Neuronal stem cell (in vitro differentiated cells): Measurements from ENCODE around the gene RHOBTB3.

Experiments used
- DNase-seq: peaks from one replicate; pipeline ENCODE4 v3.0.0-alpha.2; 2013; ENCODE audit warnings: low spot score
- H2AFZ ChIP-seq: one replicate; pipeline ENCODE4 v1.6.1; 2013; ENCODE audit warnings: mild to moderate bottlenecking, low read length, inconsistent platforms
- H2AK5ac ChIP-seq: 2 replicates; pipeline ENCODE4 v1.6.1; 2013; ENCODE audit warnings: low read depth, mild to moderate bottlenecking, inconsistent platforms, low read length, moderate library complexity, mixed read lengths
- H2BK120ac ChIP-seq: 2 replicates; pipeline ENCODE4 v1.6.1; 2013; ENCODE audit warnings: low read depth, mild to moderate bottlenecking, inconsistent platforms, low read length, moderate library complexity, mixed read lengths
- H2BK12ac ChIP-seq: one replicate; pipeline ENCODE4 v1.6.1; 2013; ENCODE audit warnings: low read length, inconsistent platforms
- H2BK15ac ChIP-seq: 2 replicates; pipeline ENCODE4 v1.6.1; 2013; ENCODE audit warnings: mild to moderate bottlenecking, low read length, inconsistent platforms, mixed read lengths
- H2BK5ac ChIP-seq: one replicate; pipeline ENCODE4 v1.6.1; 2013; ENCODE audit warnings: inconsistent platforms, mild to moderate bottlenecking, low read length, moderate library complexity
- H3K14ac ChIP-seq: one replicate; pipeline ENCODE4 v1.6.1; 2013; ENCODE audit warnings: low read length, inconsistent platforms
- H3K18ac ChIP-seq: 2 replicates; pipeline ENCODE4 v1.6.1; 2013; ENCODE audit warnings: low read length, inconsistent platforms
- H3K23ac ChIP-seq: 2 replicates; pipeline ENCODE4 v1.6.1; 2013; ENCODE audit warnings: low read depth, mild to moderate bottlenecking, mixed read lengths, low read length, inconsistent platforms; ENCODE audit not compliant: poor library complexity
- H3K27ac ChIP-seq: replicated peaks from 3 replicates; pipeline ENCODE4 v1.5.1; 2013; ENCODE audit warnings: low read length, inconsistent platforms
- H3K27me3 ChIP-seq, 3 experiments: 2 replicates each; pipeline ENCODE4 v1.6.1; 2013; ENCODE audit warnings: low read length in 3 of 3, mild to moderate bottlenecking in 2 of 3, inconsistent platforms in 1 of 3, low read depth in 1 of 3, mixed read lengths in 1 of 3, moderate library complexity in 1 of 3; ENCODE audit not compliant: control insufficient read depth in 3 of 3, insufficient read depth in 3 of 3
- H3K36me3 ChIP-seq, 2 donors: replicated peaks in 1 of 2; 2 replicates each; pipeline ENCODE4 v1.6.1; 2013; ENCODE audit warnings: low read length in 2 of 2; ENCODE audit not compliant: control insufficient read depth in 2 of 2, insufficient read depth in 2 of 2
- H3K4ac ChIP-seq: 2 replicates; pipeline ENCODE4 v1.6.1; 2013; ENCODE audit warnings: inconsistent platforms, mild to moderate bottlenecking, low read length, moderate library complexity
- H3K4me1 ChIP-seq, 2 donors: 1 replicate in 1 of 2; 2 replicates in 1 of 2; pipeline ENCODE4 v1.6.1; 2013; ENCODE audit warnings: low read length in 2 of 2, low read depth in 1 of 2; ENCODE audit not compliant: control insufficient read depth in 2 of 2, insufficient read depth in 1 of 2
- H3K4me2 ChIP-seq: one replicate; pipeline ENCODE4 v1.6.1; 2013; ENCODE audit warnings: mild to moderate bottlenecking, low read length, inconsistent platforms; ENCODE audit not compliant: insufficient read depth, poor library complexity, severe bottlenecking
- H3K4me3 ChIP-seq, 2 donors: 2 replicates each; pipeline ENCODE4 v1.5.1; 2013; ENCODE audit warnings: low read length in 2 of 2, mild to moderate bottlenecking in 2 of 2, inconsistent platforms in 1 of 2, moderate library complexity in 1 of 2
- H3K79me1 ChIP-seq: one replicate; pipeline ENCODE4 v1.6.1; 2013; ENCODE audit warnings: low read depth, mild to moderate bottlenecking, inconsistent platforms, low read length, moderate library complexity
- H3K9ac ChIP-seq: one replicate; pipeline ENCODE4 v1.6.1; 2013; ENCODE audit warnings: mild to moderate bottlenecking, low read depth, low read length, inconsistent platforms; ENCODE audit not compliant: poor library complexity
- H3K9me3 ChIP-seq, 2 donors: replicated peaks in 1 of 2; 2 replicates each; pipeline versions ENCODE3 to v1.6.1; 2013; ENCODE audit warnings: low read length in 2 of 2, mild to moderate bottlenecking in 2 of 2, inconsistent platforms in 1 of 2, low read depth in 1 of 2, mixed read lengths in 1 of 2, moderate library complexity in 1 of 2; ENCODE audit not compliant: control insufficient read depth in 2 of 2, insufficient read depth in 1 of 2
- H4K8ac ChIP-seq: one replicate; pipeline ENCODE4 v1.6.1; 2013; ENCODE audit warnings: low read depth, mild to moderate bottlenecking, inconsistent platforms, low read length, moderate library complexity
- H4K91ac ChIP-seq: one replicate; pipeline ENCODE4 v1.6.1; 2013; ENCODE audit warnings: low read length, low read depth, mild to moderate bottlenecking, inconsistent platforms; ENCODE audit not compliant: poor library complexity
- WGBS, 2 donors: extraction: QIAGEN DNeasy Blood & Tissue Kit; methylation state at CpG; one replicate each; pipeline ENCODE4 v1.1.7; 2013; ENCODE audit warnings: missing lambda C conversion rate in 2 of 2, mixed read lengths in 1 of 2; ENCODE audit not compliant: insufficient read length in 2 of 2, insufficient replicate concordance in 1 of 2; ENCODE audit errors: extremely low coverage in 2 of 2; 5-methylcytosine and 5-hydroxymethylcytosine counted together

The RHOBTB3 gene

GRCh38 chr5:95770830-95771708, 39.9 kb downstream of the RHOBTB3 start:
- Histone ChIP-seq H3K4me1 (no peaks in the 10 kb centered on the region), H3K23ac (no peak overlapping the region), H4K8ac (no peak overlapping the region), H3K9me3 (no peaks in the 10 kb centered on the region), H3K4me2 (no peak overlapping the region), H2AFZ (no peak overlapping the region), H3K18ac (no peak overlapping the region), H2BK5ac (no peak overlapping the region), H3K4me3 (no peak overlapping the region), H3K27me3 (no peaks in the 10 kb centered on the region), H2BK15ac (no peak overlapping the region), H2BK12ac (no peak overlapping the region), H3K27ac (no peak overlapping the region), H3K79me1 (no peaks in the 10 kb centered on the region), H3K9ac (no peak overlapping the region), H4K91ac (no peak overlapping the region), H3K4ac (no peak overlapping the region), H3K36me3 (peaks cover 0 to 94% of the 10 kb centered on the region in 2 donors), H3K14ac (no peak overlapping the region), H2BK120ac (no peak overlapping the region), H2AK5ac (no peak overlapping the region)
- DNase-seq, result no peak
- no CpG with 5 or more reads among the region's 8 CpGs for WGBS, 2 donors

- no peak overlapping the region for H3K27ac ChIP-seq
Observed at GRCh38 chr5:95771892-95772291, 40.8 kb downstream of the RHOBTB3 start.

GRCh38 chr5:95773335-95774059, 42.4 kb downstream of the RHOBTB3 start:
- no peak for DNase-seq

More at GRCh38 chr5:95771892-95772291, 40.8 kb downstream of the RHOBTB3 start:
- Histone ChIP-seq H2BK5ac (no peak overlapping the region), H3K27me3 (no peaks in the 10 kb centered on the region), H3K4ac (no peak overlapping the region), H3K36me3 (peaks cover 0 to 93% of the 10 kb centered on the region in 2 donors), H3K4me1 (no peaks in the 10 kb centered on the region), H2AFZ (no peak overlapping the region), H2AK5ac (no peak overlapping the region), H3K79me1 (no peaks in the 10 kb centered on the region), H3K4me2 (no peak overlapping the region), H2BK120ac (no peak overlapping the region), H3K9me3 (no peaks in the 10 kb centered on the region), H2BK15ac (no peak overlapping the region), H4K8ac (no peak overlapping the region), H3K18ac (no peak overlapping the region), H3K14ac (no peak overlapping the region), H3K9ac (no peak overlapping the region), H3K23ac (no peak overlapping the region), H4K91ac (no peak overlapping the region), H2BK12ac (no peak overlapping the region), H3K4me3 (no peak overlapping the region)
- no peak for DNase-seq
- no CpG with 5 or more reads among the region's 2 CpGs for WGBS, 2 donors

GRCh38 chr5:95777441-95777840, 46.3 kb downstream of the RHOBTB3 start:
- H3K36me3 ChIP-seq, result peaks cover 0 to 93% of the 10 kb centered on the region in 2 donors
- H2BK12ac ChIP-seq, result no peak overlapping the region
- no peak overlapping the region for H2AFZ ChIP-seq
- H3K4me3 ChIP-seq, result no peak overlapping the region
- no CpG with 5 or more reads among the region's 3 CpGs for WGBS, 2 donors
- no peak overlapping the region for H4K8ac ChIP-seq
- no peak overlapping the region for H3K4ac ChIP-seq
- H3K4me1 ChIP-seq, result peaks cover 2 to 3% of the 10 kb centered on the region in 2 donors
- no peak overlapping the region for H3K23ac ChIP-seq
- H2BK15ac ChIP-seq, result no peak overlapping the region
- no peak overlapping the region for H3K14ac ChIP-seq
- no peaks in the 10 kb centered on the region for H3K79me1 ChIP-seq
- H2AK5ac ChIP-seq, result no peak overlapping the region
- H3K27me3 ChIP-seq, result no peaks in the 10 kb centered on the region
- H3K9ac ChIP-seq, result no peak overlapping the region
- no peak for DNase-seq
- no peak overlapping the region for H2BK5ac ChIP-seq
- no peak overlapping the region for H2BK120ac ChIP-seq
- H3K4me2 ChIP-seq, result no peak overlapping the region
- no peak overlapping the region for H3K27ac ChIP-seq
- H3K9me3 ChIP-seq, result no peaks in the 10 kb centered on the region
- H4K91ac ChIP-seq, result no peak overlapping the region
- no peak overlapping the region for H3K18ac ChIP-seq

More at GRCh38 chr5:95773335-95774059, 42.4 kb downstream of the RHOBTB3 start:
- Histone ChIP-seq H3K18ac (no peak overlapping the region), H2BK120ac (no peak overlapping the region), H3K4me1 (no peaks in the 10 kb centered on the region), H3K4me3 (no peak overlapping the region), H3K4ac (no peak overlapping the region), H4K91ac (no peak overlapping the region), H3K36me3 (peaks cover 0 to 93% of the 10 kb centered on the region in 2 donors), H2AK5ac (no peak overlapping the region), H2AFZ (no peak overlapping the region), H3K27me3 (no peaks in the 10 kb centered on the region), H3K27ac (no peak overlapping the region), H4K8ac (no peak overlapping the region), H3K79me1 (no peaks in the 10 kb centered on the region), H3K4me2 (no peak overlapping the region), H2BK15ac (no peak overlapping the region), H3K9ac (no peak overlapping the region), H3K9me3 (no peaks in the 10 kb centered on the region), H3K23ac (no peak overlapping the region), H2BK12ac (no peak overlapping the region), H3K14ac (no peak overlapping the region), H2BK5ac (no peak overlapping the region)
- no CpG with 5 or more reads among the region's 3 CpGs for WGBS, 2 donors
